Activated CD4-positive, alpha-beta memory T cell treated with anti-CD3 and anti-CD28 coated beads for 36 hours (primary cell): ENCODE data around the gene PSMG3. TPM values are rescaled to one million over a fixed set of nuclear protein-coding genes. Genes with fewer than 3 reads are reported as not detected.
A peak's percentile ranks its signal among the peaks of the same experiment; 100 is the strongest.
"Not testable (repeated sequence)": the region's sequence is repeated elsewhere in the genome, so short reads cannot be mapped to it uniquely, and the experiment has no call there.

Source experiments
- CTCF ChIA-PET: fragments of 350-600 bp; sonication (Branson Sonifier 250); formaldehyde crosslinking; loops from one replicate; lab custom pipeline; 2021; ENCODE audit warnings: antibody characterized with exemption, inconsistent platforms; lab: Charles Lee
- POLR2A ChIA-PET: fragments of 350-600 bp; sonication (Branson Sonifier 250); formaldehyde crosslinking; loops from one replicate; lab custom pipeline; 2021; ENCODE audit warnings: antibody characterized with exemption; lab: Charles Lee
- DNase-seq: peaks from one replicate; pipeline ENCODE4 v3.0.0-alpha.2; 2020
- H3K27ac Mint-ChIP-seq: one replicate; pipeline ENCODE4 v1.8.0; 2021; ENCODE audit warnings: mixed read lengths
- H3K27me3 Mint-ChIP-seq: one replicate; pipeline ENCODE4 v1.8.0; 2021; ENCODE audit warnings: mixed read lengths
- H3K36me3 Mint-ChIP-seq: one replicate; pipeline ENCODE4 v1.8.0; 2021; ENCODE audit warnings: mixed read lengths
- H3K4me1 Mint-ChIP-seq: one replicate; pipeline ENCODE4 v1.8.0; 2021; ENCODE audit warnings: low read depth, mixed read lengths
- H3K4me3 Mint-ChIP-seq: one replicate; pipeline ENCODE4 v1.8.0; 2021; ENCODE audit warnings: mild to moderate bottlenecking, mixed read lengths
- H3K9me3 Mint-ChIP-seq: one replicate; pipeline ENCODE4 v1.8.0; 2021; ENCODE audit warnings: mixed read lengths
- intact Hi-C: fragments of 100-400 bp; cut with micrococcal nuclease; formaldehyde crosslinking; loops from one replicate; pipeline ENCODE4 v1.15.1; 2023
- total RNA-seq, 2 experiments: library from RNA; stranded (reverse); gene quantifications; one replicate each; pipeline ENCODE4 v1.2.3, GENCODE V29; 2021

Gene PSMG3
- total RNA-seq, 2 experiments from 2014 or later: 48.1 to 55.0 TPM

DNA sequence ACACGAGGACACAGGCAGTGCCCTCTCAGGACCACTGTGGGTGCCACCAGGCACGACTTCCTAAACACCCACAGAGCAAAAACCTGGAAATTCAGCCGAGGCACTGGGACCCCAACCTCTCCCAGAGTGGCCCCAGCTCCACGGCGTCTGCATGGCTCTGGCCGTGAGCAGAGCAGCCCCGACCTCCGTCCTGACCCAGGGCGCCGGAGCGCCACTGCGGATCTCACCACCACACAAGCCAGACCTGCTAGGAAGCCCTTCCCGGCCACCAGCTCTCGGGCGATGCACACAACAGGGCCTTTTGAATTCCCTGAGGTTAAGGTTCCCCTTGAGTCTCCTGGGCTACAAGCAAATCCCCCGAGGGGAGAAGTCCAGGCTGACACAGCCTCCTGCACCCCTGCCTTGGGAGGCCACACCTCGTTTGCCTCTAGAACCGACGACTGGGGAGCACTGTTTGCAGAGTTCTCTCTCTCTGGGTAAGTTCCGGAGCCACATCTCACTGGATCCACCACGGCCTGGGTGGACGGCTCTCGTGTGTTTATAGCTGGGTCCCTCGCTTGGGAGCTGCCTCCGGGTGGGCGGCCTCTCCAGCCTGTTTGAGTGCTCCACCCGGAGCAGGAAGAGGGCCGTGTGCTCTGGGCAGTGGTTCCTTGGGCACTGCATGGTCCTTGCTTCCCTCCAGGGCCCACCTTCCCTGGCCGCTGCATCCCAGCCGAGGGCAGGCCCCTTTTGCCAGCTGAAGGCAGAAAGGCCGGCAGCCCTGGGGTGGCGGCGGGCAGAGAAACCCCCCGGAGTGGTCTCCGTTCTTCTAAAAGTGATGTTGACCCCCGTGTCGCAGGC lies 15.5 kb upstream of the PSMG3 start:
- ChIA-PET POLR2A (no interaction called here), CTCF (no interaction called here)
- H3K36me3 Mint-ChIP-seq: no peaks in the 10 kb centered on the region
- H3K27me3 Mint-ChIP-seq: peaks cover 2% of the 10 kb centered on the region
- intact Hi-C loops: no loop called here
- peaks cover 12% of the 10 kb centered on the region for H3K9me3 Mint-ChIP-seq
- no peaks in the 10 kb centered on the region for H3K4me1 Mint-ChIP-seq
- no peak overlapping the region for H3K4me3 Mint-ChIP-seq
- no peak overlapping the region for H3K27ac Mint-ChIP-seq
- no peak for DNase-seq

DNA sequence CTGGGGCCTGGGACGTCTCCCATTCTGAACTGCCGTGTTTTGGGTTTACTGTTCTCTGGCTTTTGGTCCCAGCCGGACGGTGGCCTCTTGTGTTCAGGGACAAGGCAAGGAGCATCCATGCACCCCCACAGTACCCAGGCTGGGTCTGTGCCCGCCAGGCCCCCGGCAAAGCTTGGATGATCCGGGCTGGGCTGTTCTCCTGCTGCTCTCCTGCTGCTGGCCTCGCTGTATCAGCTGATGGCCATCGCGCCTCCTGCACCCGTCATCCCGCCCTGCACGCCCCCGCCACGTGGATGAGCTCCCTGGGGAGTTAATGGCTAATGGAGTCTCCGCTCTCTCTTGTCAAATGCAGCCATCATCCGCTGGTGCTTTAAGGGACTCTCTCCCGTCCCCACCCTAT lies 14.9 kb upstream of the PSMG3 start:
- ChIA-PET CTCF (no interaction called here), POLR2A (no interaction called here)
- Mint-ChIP-seq H3K9me3 (peaks cover 12% of the 10 kb centered on the region), H3K27me3 (peaks cover 2% of the 10 kb centered on the region), H3K27ac (no peak overlapping the region), H3K4me3 (no peak overlapping the region), H3K4me1 (peaks cover 4% of the 10 kb centered on the region), H3K36me3 (no peaks in the 10 kb centered on the region)
- intact Hi-C loops: no loop called here
- DNase-seq: no peak

DNA sequence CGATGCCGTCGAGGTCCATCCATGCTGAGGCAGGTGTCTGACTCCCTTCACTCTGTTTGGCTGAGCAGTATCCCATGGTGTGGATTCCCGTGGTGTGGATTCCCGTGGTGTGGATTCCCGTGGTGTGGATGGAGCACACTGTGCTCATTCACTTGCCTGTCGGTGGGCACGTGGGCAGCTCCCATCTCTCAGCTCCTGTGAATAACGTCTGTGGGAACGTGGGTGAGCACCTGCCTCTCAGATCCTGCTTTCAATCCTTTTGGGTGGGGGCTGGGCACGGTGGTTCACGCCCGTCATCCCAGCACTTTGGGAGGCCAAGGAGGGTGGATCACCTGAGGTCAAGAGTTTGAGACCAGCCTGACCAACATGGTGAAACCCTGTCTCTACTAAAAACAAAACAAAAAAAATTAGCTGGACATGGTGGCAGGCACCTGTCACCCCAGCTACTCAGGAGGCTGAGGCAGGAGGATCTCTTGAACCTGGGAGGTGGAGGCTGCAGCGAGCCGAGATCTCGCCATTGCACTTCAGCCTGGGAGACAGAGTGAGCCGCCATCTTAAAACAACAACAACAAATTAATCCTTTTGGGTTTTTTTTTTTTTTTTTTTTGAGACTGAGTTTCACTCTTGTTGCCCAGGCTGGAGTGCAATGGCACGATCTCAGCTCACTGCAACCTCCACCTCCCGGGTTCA lies 13.6 kb upstream of the PSMG3 start:
- H3K4me3 Mint-ChIP-seq, POLR2A ChIA-PET, H3K9me3 Mint-ChIP-seq, H3K4me1 Mint-ChIP-seq, DNase-seq, H3K27ac Mint-ChIP-seq, intact Hi-C loops, H3K36me3 Mint-ChIP-seq, CTCF ChIA-PET, H3K27me3 Mint-ChIP-seq: not testable (repeated sequence)

DNA sequence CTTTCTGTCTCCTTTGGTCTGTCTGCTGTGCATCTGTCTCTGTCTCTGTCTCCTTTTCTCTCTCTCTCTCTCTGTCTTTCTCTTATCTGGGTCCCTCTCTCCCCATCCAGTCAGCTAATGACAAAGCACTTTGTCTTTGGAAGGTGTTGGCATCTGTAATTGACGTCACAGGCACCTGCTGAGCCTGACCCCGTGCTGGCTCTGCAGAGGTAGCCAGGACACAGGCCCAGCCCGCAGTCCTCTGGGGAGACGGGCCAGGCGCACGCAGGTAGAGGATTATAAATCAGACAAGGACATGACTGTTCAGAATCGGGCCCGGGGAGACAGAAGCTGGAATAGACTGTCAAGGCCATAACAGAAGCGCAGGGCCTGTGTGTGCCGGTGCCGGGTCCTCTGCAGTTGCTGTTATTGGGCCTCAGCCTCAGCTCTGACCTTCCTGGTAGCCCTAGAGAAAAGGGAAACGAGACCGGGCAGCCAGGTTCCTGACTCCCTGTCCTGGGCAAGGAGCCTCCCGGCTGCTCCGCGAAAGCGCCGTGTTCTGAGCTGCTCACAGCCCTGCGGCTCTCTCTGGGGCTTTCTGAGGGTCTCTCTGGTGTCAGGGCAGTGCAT lies 10.7 kb upstream of the PSMG3 start:
- H3K27ac Mint-ChIP-seq: no peak overlapping the region
- H3K4me3 Mint-ChIP-seq: no peak overlapping the region
- ChIA-PET POLR2A (no interaction called here), CTCF (interaction anchor here (1.1 to 1.3 kb wide), 2 partner anchors 12 to 767 kb away, joined by 3 read pairs; no protein-coding TSS in a partner anchor)
- intact Hi-C loops: no loop called here
- peaks cover 7% of the 10 kb centered on the region for H3K4me1 Mint-ChIP-seq
- H3K27me3 Mint-ChIP-seq: no peaks in the 10 kb centered on the region
- H3K36me3 Mint-ChIP-seq: no peaks in the 10 kb centered on the region
- H3K9me3 Mint-ChIP-seq: no peaks in the 10 kb centered on the region
- DNase-seq: no peak

DNA sequence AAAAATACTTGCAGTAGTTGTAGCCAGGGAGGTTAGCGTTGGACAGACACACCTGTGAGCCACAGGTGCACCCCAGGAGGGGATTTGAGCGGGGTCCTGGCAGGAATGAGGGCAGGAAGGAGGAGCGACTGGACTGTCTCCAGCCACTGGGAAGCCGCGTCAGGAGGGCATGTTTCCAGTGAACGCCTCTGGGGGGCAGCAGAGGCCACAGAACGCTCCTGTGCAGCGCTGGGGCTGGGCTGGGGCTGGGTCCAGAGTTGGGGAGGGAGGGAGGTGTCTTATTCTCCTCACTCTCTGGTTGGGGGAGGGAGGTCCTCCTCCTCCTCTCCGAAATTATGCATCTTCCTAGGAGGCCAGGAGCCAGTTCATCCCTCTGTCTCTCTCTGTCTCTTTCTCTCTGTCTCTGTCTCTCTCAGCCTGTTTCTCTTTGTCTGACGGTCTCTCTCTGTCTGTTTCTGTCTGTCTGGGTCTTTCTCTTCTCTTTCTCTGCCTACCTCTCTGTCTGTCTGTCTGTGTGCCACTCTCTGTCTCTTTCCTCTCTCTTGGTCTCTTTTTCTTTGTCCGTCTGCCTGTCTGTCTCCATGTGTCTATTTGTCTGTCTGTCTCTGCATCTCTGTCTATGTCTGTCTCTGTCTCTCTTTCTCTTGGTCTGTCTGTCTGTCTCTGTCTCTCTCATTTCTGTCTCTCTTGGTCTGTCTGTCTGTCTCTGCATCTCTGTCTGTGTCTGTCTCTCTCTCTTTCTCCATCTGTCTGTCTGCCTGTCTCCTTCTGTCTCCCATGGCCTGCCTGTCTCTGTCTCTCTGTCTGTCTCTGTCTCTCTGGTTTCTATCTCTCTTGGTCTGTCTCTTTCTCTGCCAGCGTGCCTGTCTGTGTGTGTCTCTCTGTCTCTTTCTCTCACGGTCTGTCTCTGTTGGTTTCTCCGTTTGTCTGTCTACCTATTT lies 9.9 kb upstream of the PSMG3 start:
- intact Hi-C loops: loop anchor here (2.0 to 10.0 kb wide), 3 partner anchors 83 to 769 kb away; no protein-coding TSS in a partner anchor
- Mint-ChIP-seq H3K9me3 (no peaks in the 10 kb centered on the region), H3K27ac (no peak overlapping the region), H3K4me1 (peaks cover 7% of the 10 kb centered on the region), H3K27me3 (no peaks in the 10 kb centered on the region), H3K36me3 (no peaks in the 10 kb centered on the region), H3K4me3 (no peak overlapping the region)
- POLR2A ChIA-PET: no interaction called here
- CTCF ChIA-PET: interaction anchor here (0.6 to 1.5 kb wide), 13 partner anchors 9 to 772 kb away, joined by 3 to 7 read pairs (median 3); partner anchors contain the start of gene PSMG3
- DNase-seq: peak; percentile 80

DNA sequence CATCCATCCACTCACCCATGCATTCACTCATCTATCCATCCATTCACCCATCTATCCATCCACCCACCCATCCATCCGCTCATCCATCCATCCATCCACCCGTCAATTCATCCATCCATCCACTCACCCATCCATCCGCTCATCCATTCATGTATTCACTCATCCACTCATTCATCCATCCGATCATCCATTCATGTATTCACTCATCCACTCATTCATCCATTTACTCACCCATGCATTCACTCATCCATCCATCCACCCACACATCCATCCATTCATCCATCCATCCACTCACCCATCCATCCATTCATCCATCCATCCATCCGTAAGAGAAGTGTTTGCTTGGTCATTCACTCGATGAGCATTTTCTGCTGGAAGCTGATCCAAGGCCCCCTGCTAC lies 8.7 kb upstream of the PSMG3 start:
- no peak for DNase-seq
- ChIA-PET CTCF (interaction anchor here (0.9 to 1.5 kb wide), 5 partner anchors 8 to 769 kb away, joined by 3 to 7 read pairs (median 5); partner anchors contain the start of gene PSMG3), POLR2A (no interaction called here)
- H3K9me3 Mint-ChIP-seq: no peaks in the 10 kb centered on the region
- no peak overlapping the region for H3K27ac Mint-ChIP-seq
- H3K4me1 Mint-ChIP-seq: peaks cover 7% of the 10 kb centered on the region
- intact Hi-C loops: loop anchor here (2.0 to 10.0 kb wide), 3 partner anchors 84 to 770 kb away; no protein-coding TSS in a partner anchor
- no peaks in the 10 kb centered on the region for H3K36me3 Mint-ChIP-seq
- no peak overlapping the region for H3K4me3 Mint-ChIP-seq
- H3K27me3 Mint-ChIP-seq: no peaks in the 10 kb centered on the region

DNA sequence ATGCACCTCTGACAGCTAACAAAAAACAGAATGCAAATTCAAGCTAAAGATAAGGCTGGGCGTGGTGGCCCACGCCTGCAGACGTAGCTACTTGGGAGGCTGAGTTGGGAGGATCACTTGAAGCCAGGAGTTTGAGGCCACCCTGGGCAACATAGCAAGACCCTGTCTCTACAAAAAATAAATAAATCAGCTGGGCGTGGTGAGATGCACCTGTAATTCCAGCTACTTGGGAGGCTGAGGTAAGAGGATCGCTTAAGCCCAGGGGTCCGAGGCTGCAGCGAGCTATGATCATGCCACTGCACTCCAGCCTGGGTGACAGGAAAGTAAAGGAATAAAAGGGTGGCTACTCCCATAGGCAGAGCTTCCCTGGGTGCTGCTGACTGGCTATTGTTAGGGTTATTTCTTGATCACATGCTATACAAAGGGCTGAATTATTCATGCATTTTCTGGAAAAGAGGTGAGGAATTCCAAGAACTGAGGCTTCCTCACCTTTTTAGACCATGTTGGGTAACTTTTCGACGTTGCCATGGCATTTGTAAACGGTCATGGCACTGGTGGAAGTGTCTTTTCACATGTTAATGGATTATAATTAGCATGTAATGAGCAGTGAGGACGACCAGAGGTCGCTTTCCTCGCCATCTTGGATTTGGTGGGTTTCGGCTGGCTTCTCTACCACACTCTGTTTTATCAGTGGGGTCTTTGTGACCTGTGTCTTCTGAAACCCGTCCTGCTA lies 6.9 kb upstream of the PSMG3 start:
- CTCF ChIA-PET: no interaction called here
- no peak for DNase-seq
- POLR2A ChIA-PET: no interaction called here
- Mint-ChIP-seq H3K27ac (no peak overlapping the region), H3K9me3 (no peaks in the 10 kb centered on the region), H3K36me3 (no peaks in the 10 kb centered on the region), H3K4me1 (peaks cover 17% of the 10 kb centered on the region), H3K4me3 (no peak overlapping the region), H3K27me3 (no peaks in the 10 kb centered on the region)
- intact Hi-C loops: loop anchor here (5.0 to 10.0 kb wide), 2 partner anchors 86 to 348 kb away; no protein-coding TSS in a partner anchor

DNA sequence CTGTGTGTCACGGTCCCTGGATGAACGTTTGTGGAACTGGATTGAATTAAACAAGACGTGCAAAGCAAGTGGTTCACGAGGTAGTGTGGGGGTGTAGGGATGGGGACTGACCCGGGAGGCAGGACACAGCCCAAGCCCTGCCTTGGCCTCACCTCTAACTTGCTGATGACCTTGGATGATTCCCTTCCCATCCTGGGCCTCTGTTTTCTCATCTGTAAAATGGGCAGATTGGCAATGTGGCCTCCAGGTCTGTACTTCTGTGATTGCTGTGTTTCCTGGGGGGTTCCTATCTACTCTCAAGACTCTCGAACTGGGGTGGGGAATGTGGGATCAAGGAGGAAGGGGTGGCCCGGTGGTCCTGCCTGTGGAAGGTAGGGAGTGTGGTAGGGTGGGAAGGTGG lies 6.0 kb upstream of the PSMG3 start:
- ChIA-PET CTCF (no interaction called here), POLR2A (no interaction called here)
- DNase-seq: no peak
- no peak overlapping the region for H3K4me3 Mint-ChIP-seq
- H3K27me3 Mint-ChIP-seq: no peaks in the 10 kb centered on the region
- H3K27ac Mint-ChIP-seq: no peak overlapping the region
- H3K4me1 Mint-ChIP-seq: peaks cover 25% of the 10 kb centered on the region
- intact Hi-C loops: loop anchor here (5.0 to 10.0 kb wide), 2 partner anchors 86 to 349 kb away; no protein-coding TSS in a partner anchor
- H3K36me3 Mint-ChIP-seq: no peaks in the 10 kb centered on the region
- H3K9me3 Mint-ChIP-seq: no peaks in the 10 kb centered on the region

DNA sequence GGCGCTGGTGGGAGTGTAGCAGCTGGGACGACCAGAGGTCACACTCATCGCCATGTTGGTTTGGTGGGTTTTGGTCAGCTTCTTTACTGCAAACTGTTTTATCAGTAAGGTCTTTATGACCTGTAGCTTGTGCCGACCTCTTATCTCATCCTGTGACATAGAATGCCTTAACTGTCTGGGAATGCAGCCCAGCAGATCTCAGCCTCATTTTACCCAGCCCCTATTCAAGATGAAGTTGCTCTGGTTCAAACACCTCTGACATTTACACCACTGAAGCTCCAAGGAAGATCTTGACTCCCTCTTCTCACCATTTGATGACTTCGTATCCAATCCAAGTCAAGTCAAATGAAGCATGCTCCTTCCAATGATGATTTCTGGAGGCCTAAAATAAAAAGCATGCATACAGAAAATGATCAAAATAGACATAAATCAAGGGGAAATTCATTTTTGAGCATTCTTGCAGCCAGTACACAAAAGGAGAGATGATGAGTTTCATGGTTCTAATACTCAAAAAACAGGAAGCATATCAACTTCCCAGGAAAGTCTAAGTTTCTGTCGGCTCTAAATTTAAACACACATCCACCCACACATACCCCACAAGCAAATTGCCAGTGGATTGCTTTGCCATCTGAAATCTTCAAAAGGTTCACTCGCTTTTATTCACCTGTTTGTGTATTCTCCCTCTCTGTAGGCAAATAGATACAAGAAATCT lies 2.4 kb upstream of the PSMG3 start:
- intact Hi-C loops: loop anchor here (5.0 to 10.0 kb wide), 2 partner anchors 70 to 353 kb away; partner anchors contain the start of gene INTS1
- ChIA-PET POLR2A (no interaction called here), CTCF (no interaction called here)
- Mint-ChIP-seq H3K9me3 (no peaks in the 10 kb centered on the region), H3K4me1 (peaks cover 37% of the 10 kb centered on the region), H3K27ac (peak overlapping the region; percentile 15), H3K4me3 (peak overlapping the region; percentile 86), H3K36me3 (peaks cover 16% of the 10 kb centered on the region), H3K27me3 (no peaks in the 10 kb centered on the region)
- DNase-seq: no peak

DNA sequence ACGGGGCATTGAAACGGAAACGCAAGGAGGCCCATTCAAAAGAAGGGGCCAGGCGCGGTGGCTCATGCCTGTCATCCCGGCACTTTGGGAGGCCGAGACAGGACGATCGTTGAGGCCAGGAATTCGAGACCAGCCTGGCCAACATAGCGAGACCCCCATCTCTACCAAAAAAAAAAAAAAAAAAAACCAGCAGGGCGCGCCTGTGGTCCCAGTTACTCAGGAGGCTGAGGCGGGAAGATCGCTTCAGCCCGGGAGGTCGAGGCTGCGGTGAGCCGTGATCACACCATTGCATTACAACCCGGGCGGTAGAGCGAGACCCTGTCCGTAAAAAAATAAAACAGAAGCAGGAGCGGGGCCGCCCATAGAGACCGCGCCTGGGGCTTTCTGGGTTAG lies 396 bp downstream of the PSMG3 start:
- no peaks in the 10 kb centered on the region for H3K9me3 Mint-ChIP-seq
- intact Hi-C loops: loop anchor here (2.0 kb wide), 1 partner anchor 37 kb away; no protein-coding TSS in a partner anchor
- POLR2A ChIA-PET: interaction anchor here (1.1 kb wide), 1 partner anchor 36 kb away, joined by 4 read pairs; no protein-coding TSS in a partner anchor

More for the DNA sequence above, 396 bp downstream of the PSMG3 start:
- H3K36me3 Mint-ChIP-seq: peaks cover 28% of the 10 kb centered on the region
- CTCF ChIA-PET: interaction anchor here (1.5 kb wide), 1 partner anchor 10 kb away, joined by 7 read pairs; no protein-coding TSS in a partner anchor
- no peak for DNase-seq
- H3K4me1 Mint-ChIP-seq: peaks cover 38% of the 10 kb centered on the region
- H3K27me3 Mint-ChIP-seq: no peaks in the 10 kb centered on the region
- peak overlapping the region; percentile 91 for H3K4me3 Mint-ChIP-seq
- peak overlapping the region; percentile 98 for H3K27ac Mint-ChIP-seq
